GM12891 (cell line): ENCODE results near the gene RGPD6. TPM values are rescaled to one million over a fixed set of nuclear protein-coding genes. Genes with fewer than 3 reads are reported as not detected.
"Not testable (repeated sequence)": the region's sequence is repeated elsewhere in the genome, so short reads cannot be mapped to it uniquely, and the experiment has no call there.

Experiments used
- DNase-seq: peaks from one replicate; pipeline ENCODE4 v3.0.0; 2011; ENCODE audit warnings: low spot score; ENCODE audit not compliant: insufficient read length
- FAIRE-seq: peaks from 2 replicates; lab custom pipeline; 2011; peaks lifted over from hg19 to GRCh38; lab: Jason Lieb, UNC
- polyA plus RNA-seq: library from polyadenylated mRNA; unstranded; fragments of >200 nt; gene quantifications from one replicate; pipeline ENCODE4 v1.2.1, GENCODE V29; 2012; ENCODE audit warnings: low read depth, missing spikeins, inconsistent platforms; ENCODE audit not compliant: missing spikeins

The RGPD6 gene
- 5.4 TPM for polyA plus RNA-seq

GRCh38 chr2:110576763-110577416 lies at the start of gene RGPD6:
TSS of gene RGPD6 (minus strand) at chr2:110577222. CDS start at chr2:110577024, 198 bp downstream.
- not testable (repeated sequence) for FAIRE-seq, DNase-seq

- DNase-seq, FAIRE-seq: not testable (repeated sequence)
Measured at GRCh38 chr2:110619326-110619939, 42.4 kb upstream of the RGPD6 start.

GRCh38 chr2:110613927-110614326 lies 36.9 kb upstream of the RGPD6 start:
- not testable (repeated sequence) for FAIRE-seq, DNase-seq

GRCh38 chr2:110610613-110611250 lies 33.7 kb upstream of the RGPD6 start:
- not testable (repeated sequence) for DNase-seq, FAIRE-seq

- FAIRE-seq, DNase-seq: not testable (repeated sequence)
Measured at GRCh38 chr2:110609843-110610612, 33.0 kb upstream of the RGPD6 start.

- not testable (repeated sequence) for FAIRE-seq, DNase-seq
Measured at GRCh38 chr2:110608788-110609502, 31.9 kb upstream of the RGPD6 start.

- DNase-seq, FAIRE-seq: not testable (repeated sequence)
Measured at GRCh38 chr2:110605057-110605456, 28.0 kb upstream of the RGPD6 start.

GRCh38 chr2:110603917-110604591 lies 27.0 kb upstream of the RGPD6 start:
- not testable (repeated sequence) for FAIRE-seq, DNase-seq

GRCh38 chr2:110602139-110602538 lies 25.1 kb upstream of the RGPD6 start:
- not testable (repeated sequence) for DNase-seq, FAIRE-seq

GRCh38 chr2:110591973-110592372 lies 15.0 kb upstream of the RGPD6 start:
- not testable (repeated sequence) for DNase-seq, FAIRE-seq

GRCh38 chr2:110589677-110590330 lies 12.8 kb upstream of the RGPD6 start:
- not testable (repeated sequence) for FAIRE-seq, DNase-seq

GRCh38 chr2:110588520-110588919 lies 11.5 kb upstream of the RGPD6 start:
- not testable (repeated sequence) for FAIRE-seq, DNase-seq

GRCh38 chr2:110579216-110579965 lies 2.4 kb upstream of the RGPD6 start:
- FAIRE-seq, DNase-seq: not testable (repeated sequence)

- FAIRE-seq, DNase-seq: not testable (repeated sequence)
Measured at GRCh38 chr2:110578429-110578828, 1.4 kb upstream of the RGPD6 start.

- not testable (repeated sequence) for DNase-seq, FAIRE-seq
Measured at GRCh38 chr2:110499755-110500377, 77.2 kb downstream of the RGPD6 start.

GRCh38 chr2:110496027-110496426 lies 81.0 kb downstream of the RGPD6 start:
- FAIRE-seq, DNase-seq: not testable (repeated sequence)

- FAIRE-seq, DNase-seq: not testable (repeated sequence)
Measured at GRCh38 chr2:110494488-110494887, 82.5 kb downstream of the RGPD6 start.
